Stomach (tissue), 9 donors: ENCODE data around the gene LRP1B. TPM values are rescaled to one million over a fixed set of nuclear protein-coding genes. Genes with fewer than 3 reads are reported as not detected.

ENCODE experiments used
- DNase-seq, 2 donors: peaks; one replicate each; pipeline versions ENCODE4 v3.0.0 to v3.0.0-alpha.2; 2013 to 2019
- H3K27ac ChIP-seq, 5 donors: fragments of 200-600 bp in 4 of 5; sonication (generic) in 4 of 5; one replicate each; pipeline ENCODE4 v1.5.1; 2013 to 2019; ENCODE audit warnings: mild to moderate bottlenecking in 1 of 5, moderate library complexity in 1 of 5
- H3K27me3 ChIP-seq, 3 donors: fragments of 200-600 bp; sonication (generic); one replicate each; pipeline ENCODE4 v1.5.1; 2017 to 2019; ENCODE audit warnings: mixed run types in 1 of 3
- H3K36me3 ChIP-seq, 4 donors: fragments of 200-600 bp; sonication (generic); 1 replicate in 3 of 4; 2 replicates in 1 of 4; pipeline ENCODE4 v1.5.1; 2016 to 2019
- H3K4me1 ChIP-seq, 4 donors: fragments of 200-600 bp; sonication (generic); one replicate each; pipeline ENCODE4 v1.5.1; 2016 to 2019
- H3K4me3 ChIP-seq, 4 donors: fragments of 200-600 bp; sonication (generic) in 3 of 4; one replicate each; pipeline ENCODE4 v1.5.1; 2016 to 2019; ENCODE audit warnings: mild to moderate bottlenecking in 1 of 4
- H3K9me3 ChIP-seq, 4 donors: fragments of 200-600 bp; sonication (generic); one replicate each; pipeline ENCODE4 v1.5.1; 2016 to 2019
- EP300 ChIP-seq: sonication (generic); formaldehyde crosslinking; IDR thresholded peaks from one replicate; pipeline ENCODE4 v1.6.1; 2017; ENCODE audit warnings: antibody characterized with exemption
- POLR2A ChIP-seq, 4 donors: fragments of 450-650 bp; IDR thresholded peaks; one replicate each; pipeline ENCODE4 v1.6.1; 2016; ENCODE audit warnings: antibody characterized with exemption in 4 of 4, control low read depth in 2 of 4, mild to moderate bottlenecking in 1 of 4, moderate library complexity in 1 of 4
- POLR2AphosphoS5 ChIP-seq, 3 donors: sonication (generic); formaldehyde crosslinking; IDR thresholded peaks; one replicate each; pipeline ENCODE4 v1.6.1; 2016; ENCODE audit warnings: antibody characterized with exemption in 3 of 3
- WGBS, 5 donors: extraction: QIAGEN DNeasy Blood & Tissue Kit in 3 of 5; methylation state at CpG; one replicate each; pipeline versions ENCODE4 v1.1.5 to v1.1.7; 2013 to 2018; 5-methylcytosine and 5-hydroxymethylcytosine counted together
- intact Hi-C: fragments of 100-400 bp; cut with DNase I; formaldehyde crosslinking; loops from one replicate; pipeline ENCODE4 v1.15.1; 2023; ENCODE audit warnings: low total_unique reads
- polyA plus RNA-seq, 3 donors: library from polyadenylated mRNA; stranded (reverse); fragments of 200-250 nt; gene quantifications; one replicate each; pipeline ENCODE4 v1.2.3, GENCODE V29; 2013
- total RNA-seq, 5 donors: library from RNA; depleted of rRNA; stranded (reverse); fragments of >200 nt; gene quantifications; one replicate each; pipeline versions ENCODE4 v1.1.0 to v1.2.3, GENCODE V29; 2014 to 2016
- TF ChIP-seq, protein P1 (sequence below), 7 experiments: fragments of 450-650 bp in 4 of 7; fragments of 200-600 bp in 3 of 7; sonication (generic) in 3 of 7; IDR thresholded peaks; one replicate each; pipeline ENCODE4 v1.5.1; 2016 to 2019; ENCODE audit warnings: antibody characterized with exemption in 7 of 7, control low read depth in 2 of 7, mild to moderate bottlenecking in 1 of 7
- donor health status: healthy with polysubstance abuse.
- donor health status: Bipolar disorder and iron deficiency.
- donor health status: healthy.

The LRP1B gene
- total and polyA plus RNA-seq, 8 donors, result under 0.01 to 9.0 (median 0.38) TPM

GRCh38 chr2:141242008-141242407, 888.8 kb downstream of the LRP1B start:
- intact Hi-C loops, result no loop called here
- no peak for DNase-seq
- Histone ChIP-seq H3K27me3 (no peaks in the 10 kb centered on the region), H3K27ac (no peak overlapping the region), H3K36me3 (no peaks in the 10 kb centered on the region), H3K4me1 (no peaks in the 10 kb centered on the region), H3K4me3 (no peak overlapping the region), H3K9me3 (no peaks in the 10 kb centered on the region)
- WGBS, 5 donors, result 76 to 91% (median 90%) methylated on average over 1 of the region's 1 CpG
- TF ChIP-seq, protein P1, sequence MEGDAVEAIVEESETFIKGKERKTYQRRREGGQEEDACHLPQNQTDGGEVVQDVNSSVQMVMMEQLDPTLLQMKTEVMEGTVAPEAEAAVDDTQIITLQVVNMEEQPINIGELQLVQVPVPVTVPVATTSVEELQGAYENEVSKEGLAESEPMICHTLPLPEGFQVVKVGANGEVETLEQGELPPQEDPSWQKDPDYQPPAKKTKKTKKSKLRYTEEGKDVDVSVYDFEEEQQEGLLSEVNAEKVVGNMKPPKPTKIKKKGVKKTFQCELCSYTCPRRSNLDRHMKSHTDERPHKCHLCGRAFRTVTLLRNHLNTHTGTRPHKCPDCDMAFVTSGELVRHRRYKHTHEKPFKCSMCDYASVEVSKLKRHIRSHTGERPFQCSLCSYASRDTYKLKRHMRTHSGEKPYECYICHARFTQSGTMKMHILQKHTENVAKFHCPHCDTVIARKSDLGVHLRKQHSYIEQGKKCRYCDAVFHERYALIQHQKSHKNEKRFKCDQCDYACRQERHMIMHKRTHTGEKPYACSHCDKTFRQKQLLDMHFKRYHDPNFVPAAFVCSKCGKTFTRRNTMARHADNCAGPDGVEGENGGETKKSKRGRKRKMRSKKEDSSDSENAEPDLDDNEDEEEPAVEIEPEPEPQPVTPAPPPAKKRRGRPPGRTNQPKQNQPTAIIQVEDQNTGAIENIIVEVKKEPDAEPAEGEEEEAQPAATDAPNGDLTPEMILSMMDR (IDR thresholded peaks at IDR 0.05), result no peak
- TF ChIP-seq EP300 (no peak), POLR2AphosphoS5 (IDR thresholded peaks at IDR 0.05) (no peak), POLR2A (IDR thresholded peaks at IDR 0.05) (no peak)

- TF ChIP-seq POLR2AphosphoS5 (IDR thresholded peaks at IDR 0.05) (no peak), POLR2A (IDR thresholded peaks at IDR 0.05) (no peak), EP300 (no peak)
- TF ChIP-seq, protein P1 (IDR thresholded peaks at IDR 0.05), result no peak
Observed at GRCh38 chr2:141226560-141226959, 904.3 kb downstream of the LRP1B start.

GRCh38 chr2:141207036-141207385, 923.8 kb downstream of the LRP1B start:
- 61 to 76% (median 71%) methylated on average over 2 of the region's 2 CpGs for whole genome bisulfite sequencing, 5 donors
- Histone ChIP-seq H3K4me3 (no peak overlapping the region), H3K27me3 (no peaks in the 10 kb centered on the region), H3K4me1 (no peaks in the 10 kb centered on the region), H3K27ac (no peak overlapping the region), H3K36me3 (no peaks in the 10 kb centered on the region), H3K9me3 (no peaks in the 10 kb centered on the region)
- intact Hi-C loops, result no loop called here
- no peak for DNase-seq
- TF ChIP-seq EP300 (no peak), POLR2AphosphoS5 (IDR thresholded peaks at IDR 0.05) (no peak), POLR2A (IDR thresholded peaks at IDR 0.05) (no peak)
- TF ChIP-seq, protein P1 (IDR thresholded peaks at IDR 0.05), result no peak

More at GRCh38 chr2:141226560-141226959, 904.3 kb downstream of the LRP1B start:
- H3K27me3 ChIP-seq, result no peaks in the 10 kb centered on the region
- no peak overlapping the region for H3K27ac ChIP-seq
- no peak for DNase-seq
- no peaks in the 10 kb centered on the region for H3K4me1 ChIP-seq
- H3K9me3 ChIP-seq, result peaks cover 0 to 16% (median 7%) of the 10 kb centered on the region in 4 donors
- 66 to 73% (median 68%) methylated on average over 1 of the region's 1 CpG for WGBS, 5 donors
- intact Hi-C loops, result no loop called here
- H3K4me3 ChIP-seq, result no peak overlapping the region
- H3K36me3 ChIP-seq, result no peaks in the 10 kb centered on the region

GRCh38 chr2:141201016-141201565, 929.7 kb downstream of the LRP1B start:
- intact Hi-C loops, result no loop called here
- TF ChIP-seq EP300 (no peak), POLR2AphosphoS5 (IDR thresholded peaks at IDR 0.05) (no peak), POLR2A (IDR thresholded peaks at IDR 0.05) (no peak)
- TF ChIP-seq, protein P1 (IDR thresholded peaks at IDR 0.05), result no peak
- Histone ChIP-seq H3K4me1 (no peaks in the 10 kb centered on the region), H3K27ac (no peak overlapping the region), H3K4me3 (no peak overlapping the region), H3K27me3 (no peaks in the 10 kb centered on the region), H3K9me3 (no peaks in the 10 kb centered on the region), H3K36me3 (no peaks in the 10 kb centered on the region)
- 61 to 68% (median 66%) methylated on average over 6 of the region's 6 CpGs for WGBS, 5 donors
- DNase-seq, result no peak
